Esophagus squamous epithelium (tissue), 5 donors: ENCODE data around the gene SPATS2. TPM values are rescaled to one million over a fixed set of nuclear protein-coding genes. Genes with fewer than 3 reads are reported as not detected.

ENCODE experiments used
- DNase-seq: peaks from one replicate; lab custom pipeline; 2025; lab: John Stamatoyannopoulos, UW
- H3K27ac ChIP-seq, 4 donors: fragments of 200-600 bp; sonication (generic); one replicate each; pipeline ENCODE4 v1.5.1; 2016 to 2019; ENCODE audit warnings: mild to moderate bottlenecking in 1 of 4
- H3K27me3 ChIP-seq, 4 donors: fragments of 200-600 bp; sonication (generic); 1 replicate in 3 of 4; 2 replicates in 1 of 4; pipeline versions ENCODE4 v1.5.1 to v1.6.0; 2017 to 2021; ENCODE audit warnings: antibody characterized with exemption in 1 of 4
- H3K36me3 ChIP-seq, 3 donors: fragments of 200-600 bp; sonication (generic); one replicate each; pipeline ENCODE4 v1.5.1; 2016 to 2019
- H3K4me1 ChIP-seq, 3 donors: fragments of 200-600 bp; sonication (generic); one replicate each; pipeline ENCODE4 v1.5.1; 2017 to 2019
- H3K4me3 ChIP-seq, 4 donors: fragments of 200-600 bp; sonication (generic); 1 replicate in 3 of 4; 2 replicates in 1 of 4; pipeline ENCODE4 v1.5.1; 2016 to 2019; ENCODE audit warnings: mild to moderate bottlenecking in 2 of 4, moderate library complexity in 1 of 4
- H3K9me3 ChIP-seq, 3 donors: fragments of 200-600 bp; sonication (generic); one replicate each; pipeline ENCODE4 v1.5.1; 2016 to 2019
- CTCF ChIP-seq, 6 experiments: fragments of 450-650 bp in 4 of 6; fragments of 200-600 bp in 2 of 6; sonication (generic) in 2 of 6; IDR thresholded peaks; one replicate each; pipeline ENCODE4 v1.5.1; 2016 to 2019; ENCODE audit warnings: antibody characterized with exemption in 6 of 6, mild to moderate bottlenecking in 4 of 6, moderate library complexity in 4 of 6
- POLR2A ChIP-seq, 4 donors: fragments of 450-650 bp; IDR thresholded peaks; one replicate each; pipeline ENCODE4 v1.6.1; 2017; ENCODE audit warnings: antibody characterized with exemption in 4 of 4, mild to moderate bottlenecking in 4 of 4, moderate library complexity in 3 of 4
- WGBS, 2 donors: methylation state at CpG; one replicate each; pipeline ENCODE4 v1.1.5; 2018; 5-methylcytosine and 5-hydroxymethylcytosine counted together
- intact Hi-C: fragments of 100-400 bp; cut with DNase I; formaldehyde crosslinking; loops from one replicate; pipeline ENCODE4 v1.15.0; 2022
- total RNA-seq, 4 donors: library from RNA; depleted of rRNA; stranded (reverse); fragments of >200 nt; gene quantifications; one replicate each; pipeline ENCODE4 v1.1.0, GENCODE V29; 2016
- donor health status: DM: yes; HTN: yes; CAD: no.

Gene SPATS2
- total RNA-seq, 4 donors from 2014 or later: 4.8 to 9.8 (median 8.5) TPM

GRCh38 chr12:49543914-49544815 lies 176.9 kb downstream of the SPATS2 start:
- 49 to 57% methylated on average over 15 to 16 of the region's 39 CpGs for WGBS, 2 donors
- H3K27me3 ChIP-seq: peaks cover 11 to 87% (median 19%) of the 10 kb centered on the region in 4 donors
- DNase-seq: no peak

GRCh38 chr12:49545815-49546214 lies 178.6 kb downstream of the SPATS2 start:
- H3K27ac ChIP-seq: no peak overlapping the region
- H3K27me3 ChIP-seq: peaks cover 0 to 87% (median 15%) of the 10 kb centered on the region in 4 donors
- peaks cover 12 to 18% (median 15%) of the 10 kb centered on the region in 3 donors for H3K4me1 ChIP-seq
- H3K36me3 ChIP-seq: no peaks in the 10 kb centered on the region
- intact Hi-C loops: no loop called here
- DNase-seq: no peak
- no peak overlapping the region for H3K4me3 ChIP-seq
- no peaks in the 10 kb centered on the region for H3K9me3 ChIP-seq
- WGBS, 2 donors: 76 to 83% methylated on average over 3 to 4 of the region's 4 CpGs
- TF ChIP-seq POLR2A (IDR thresholded peaks at IDR 0.05) (no peak), CTCF (IDR thresholded peaks at IDR 0.05) (no peak)

More at GRCh38 chr12:49543914-49544815, 176.9 kb downstream of the SPATS2 start:
- no peaks in the 10 kb centered on the region for H3K9me3 ChIP-seq
- peaks cover 12 to 28% (median 16%) of the 10 kb centered on the region in 3 donors for H3K4me1 ChIP-seq
- no peak overlapping the region for H3K4me3 ChIP-seq
- no peak overlapping the region for H3K27ac ChIP-seq
- no peak for TF ChIP-seq CTCF (IDR thresholded peaks at IDR 0.05)
- TF ChIP-seq POLR2A (IDR thresholded peaks at IDR 0.05): no peak
- intact Hi-C loops: no loop called here
- H3K36me3 ChIP-seq: no peaks in the 10 kb centered on the region

- Histone ChIP-seq H3K9me3 (no peaks in the 10 kb centered on the region), H3K4me1 (peaks cover 12 to 18% (median 15%) of the 10 kb centered on the region in 3 donors), H3K27me3 (peaks cover 0 to 86% (median 15%) of the 10 kb centered on the region in 4 donors), H3K27ac (no peak overlapping the region), H3K36me3 (no peaks in the 10 kb centered on the region), H3K4me3 (no peak overlapping the region)
- TF ChIP-seq CTCF (IDR thresholded peaks at IDR 0.05) (no peak), POLR2A (IDR thresholded peaks at IDR 0.05) (no peak)
- intact Hi-C loops: no loop called here
- DNase-seq: no peak
- no CpG with 5 or more reads among the region's 3 CpGs for WGBS, 2 donors
Observed at GRCh38 chr12:49546481-49546880, 179.2 kb downstream of the SPATS2 start.

- H3K27me3 ChIP-seq: peaks cover 0 to 86% (median 15%) of the 10 kb centered on the region in 4 donors
- no peak overlapping the region for H3K4me3 ChIP-seq
- no peaks in the 10 kb centered on the region for H3K36me3 ChIP-seq
- no peak overlapping the region for H3K27ac ChIP-seq
- no peaks in the 10 kb centered on the region for H3K9me3 ChIP-seq
- no peak for TF ChIP-seq POLR2A (IDR thresholded peaks at IDR 0.05)
- no peak for TF ChIP-seq CTCF (IDR thresholded peaks at IDR 0.05)
- intact Hi-C loops: no loop called here
- DNase-seq: no peak
- peaks cover 15 to 25% (median 18%) of the 10 kb centered on the region in 3 donors for H3K4me1 ChIP-seq
- 62 to 65% methylated on average over 6 to 7 of the region's 7 CpGs for WGBS, 2 donors
Observed at GRCh38 chr12:49547090-49547690, 179.9 kb downstream of the SPATS2 start.

GRCh38 chr12:49548481-49548821 lies 181.2 kb downstream of the SPATS2 start:
- peak overlapping the region in 3 of 4 donors; percentile 21 to 61 (median 36) for H3K4me3 ChIP-seq
- no peak for DNase-seq
- 32 to 47% methylated on average over 5 of the region's 8 CpGs for WGBS, 2 donors
- no peaks in the 10 kb centered on the region for H3K36me3 ChIP-seq
- no peak for TF ChIP-seq CTCF (IDR thresholded peaks at IDR 0.05)
- TF ChIP-seq POLR2A (IDR thresholded peaks at IDR 0.05): no peak
- H3K27me3 ChIP-seq: peaks cover 0 to 77% (median 15%) of the 10 kb centered on the region in 4 donors
- intact Hi-C loops: no loop called here
- H3K4me1 ChIP-seq: peaks cover 15 to 28% (median 18%) of the 10 kb centered on the region in 3 donors
- no peaks in the 10 kb centered on the region for H3K9me3 ChIP-seq
- no peak overlapping the region for H3K27ac ChIP-seq
